ENCODE measurements around the gene HIBCH. TPM values are rescaled to one million over a fixed set of nuclear protein-coding genes. Genes with fewer than 3 reads are reported as not detected.
"Not testable (repeated sequence)": the region's sequence is repeated elsewhere in the genome, so short reads cannot be mapped to it uniquely, and the experiment has no call there.

The HIBCH gene
- total RNA-seq, 2 experiments from 2014 or later, result 33.9 to 37.8 TPM

DNA sequence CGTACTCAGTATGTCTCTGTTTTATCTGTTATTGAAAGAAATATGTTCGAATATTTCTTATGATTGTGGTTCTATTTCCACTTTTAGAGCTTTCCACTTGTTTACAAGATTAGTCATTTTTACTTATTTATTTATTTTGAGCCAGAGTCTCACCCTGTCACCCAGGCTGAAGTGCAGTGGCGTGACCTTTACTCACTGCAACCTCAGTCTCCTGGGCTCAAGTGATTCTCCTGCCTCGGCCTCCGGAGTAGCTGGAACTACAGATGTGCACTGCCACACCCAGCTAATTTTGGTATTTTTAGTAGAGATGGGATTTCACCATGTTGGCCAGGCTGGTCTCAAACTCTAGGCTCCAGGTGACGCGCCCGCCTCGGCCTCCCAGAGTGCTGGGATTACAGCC lies 53.3 kb downstream of the HIBCH start:
- POLR2A ChIA-PET, result no interaction called here
- intact Hi-C loops (cut with micrococcal nuclease), result no loop called here
- CTCF ChIA-PET, result no interaction called here
- Mint-ChIP-seq H3K27ac (no peak overlapping the region), H3K9me3 (no peaks in the 10 kb centered on the region), H3K4me3 (no peak overlapping the region), H3K27me3 (no peaks in the 10 kb centered on the region), H3K36me3 (peaks cover 19% of the 10 kb centered on the region), H3K4me1 (ENCODE audit: low read depth) (no peaks in the 10 kb centered on the region)
- DNase-seq, result no peak

- peaks cover 11% of the 10 kb centered on the region for H3K9me3 Mint-ChIP-seq
- peaks cover 34% of the 10 kb centered on the region for H3K36me3 Mint-ChIP-seq
- H3K4me3 Mint-ChIP-seq, result no peak overlapping the region
- ChIA-PET CTCF (interaction anchor here (1.4 to 1.7 kb wide), 2 partner anchors 15 to 601 kb away, joined by 5 read pairs; partner anchors contain the start of gene ASNSD1), POLR2A (no interaction called here)
- no peaks in the 10 kb centered on the region for H3K27me3 Mint-ChIP-seq
- DNase-seq, result no peak
- H3K27ac Mint-ChIP-seq, result no peak overlapping the region
- no peaks in the 10 kb centered on the region for H3K4me1 Mint-ChIP-seq (ENCODE audit: low read depth)
- intact Hi-C loops (cut with micrococcal nuclease), result no loop called here
Measured at GRCh38 chr2:190261851-190262250, 57.8 kb downstream of the HIBCH start.

DNA sequence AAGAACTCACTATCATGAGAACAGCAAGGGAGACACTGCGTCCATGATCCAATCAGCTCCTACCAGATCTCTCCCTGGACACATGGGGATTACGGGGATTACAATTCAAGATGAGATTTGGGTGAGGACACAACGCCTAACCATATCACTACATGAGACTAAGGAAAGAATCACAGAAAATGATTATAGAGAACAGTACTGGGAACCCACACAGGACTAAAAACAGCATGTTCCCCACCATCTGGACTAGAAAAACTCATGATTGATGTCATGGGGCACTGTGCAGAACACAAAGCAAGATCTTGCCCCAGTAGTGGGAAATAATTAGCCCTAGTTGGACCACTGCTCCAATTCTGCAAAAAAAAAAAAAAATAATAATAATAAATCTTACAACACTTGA lies 63.5 kb downstream of the HIBCH start:
- Mint-ChIP-seq H3K27ac (no peak overlapping the region), H3K27me3 (no peaks in the 10 kb centered on the region), H3K4me1 (ENCODE audit: low read depth) (no peaks in the 10 kb centered on the region), H3K36me3 (peaks cover 44% of the 10 kb centered on the region), H3K4me3 (no peak overlapping the region), H3K9me3 (peaks cover 11% of the 10 kb centered on the region)
- ChIA-PET CTCF (interaction anchor here (1.2 to 1.8 kb wide), 2 partner anchors 21 to 89 kb away, joined by 3 to 4 read pairs; no protein-coding TSS in a partner anchor), POLR2A (interaction anchor here (0.6 to 1.2 kb wide), 3 partner anchors 48 to 466 kb away, joined by 3 to 4 read pairs (median 4); partner anchors contain the start of gene MFSD6)
- DNase-seq, result no peak
- intact Hi-C loops (cut with micrococcal nuclease), result no loop called here

GRCh38 chr2:190255676-190256075 lies 64.0 kb downstream of the HIBCH start:
- Mint-ChIP-seq H3K9me3 (peaks cover 11% of the 10 kb centered on the region), H3K36me3 (peaks cover 46% of the 10 kb centered on the region), H3K4me1 (ENCODE audit: low read depth) (no peaks in the 10 kb centered on the region), H3K4me3 (no peak overlapping the region), H3K27me3 (no peaks in the 10 kb centered on the region), H3K27ac (no peak overlapping the region)
- ChIA-PET POLR2A (interaction anchor here (0.6 to 1.2 kb wide), 3 partner anchors 49 to 467 kb away, joined by 3 to 4 read pairs (median 4); partner anchors contain the start of gene MFSD6), CTCF (interaction anchor here (0.7 to 1.8 kb wide), 3 partner anchors 22 to 582 kb away, joined by 3 to 4 read pairs (median 3); no protein-coding TSS in a partner anchor)
- no peak for DNase-seq
- intact Hi-C loops (cut with micrococcal nuclease), result no loop called here

- peaks cover 11% of the 10 kb centered on the region for H3K9me3 Mint-ChIP-seq
- intact Hi-C loops (cut with micrococcal nuclease), result no loop called here
Measured at GRCh38 chr2:190254063-190254850, 65.4 kb downstream of the HIBCH start.

GRCh38 chr2:190250421-190250820 lies 69.2 kb downstream of the HIBCH start:
- no peaks in the 10 kb centered on the region for H3K27me3 Mint-ChIP-seq
- H3K4me3 Mint-ChIP-seq, result no peak overlapping the region
- no peaks in the 10 kb centered on the region for H3K4me1 Mint-ChIP-seq (ENCODE audit: low read depth)
- peaks cover 38% of the 10 kb centered on the region for H3K36me3 Mint-ChIP-seq
- ChIA-PET CTCF (interaction anchor here (1.3 kb wide), 1 partner anchor 162 kb away, joined by 4 read pairs; no protein-coding TSS in a partner anchor), POLR2A (interaction anchor here (0.6 kb wide), 1 partner anchor 59 kb away, joined by 3 read pairs; no protein-coding TSS in a partner anchor)
- no peak for DNase-seq
- intact Hi-C loops (cut with micrococcal nuclease), result no loop called here
- no peaks in the 10 kb centered on the region for H3K9me3 Mint-ChIP-seq
- no peak overlapping the region for H3K27ac Mint-ChIP-seq

More at GRCh38 chr2:190254063-190254850, 65.4 kb downstream of the HIBCH start:
- Mint-ChIP-seq H3K36me3 (peaks cover 50% of the 10 kb centered on the region), H3K27ac (no peak overlapping the region), H3K4me1 (ENCODE audit: low read depth) (no peaks in the 10 kb centered on the region), H3K27me3 (no peaks in the 10 kb centered on the region), H3K4me3 (no peak overlapping the region)
- CTCF ChIA-PET, result no interaction called here
- DNase-seq, result no peak
- POLR2A ChIA-PET, result no interaction called here

DNA sequence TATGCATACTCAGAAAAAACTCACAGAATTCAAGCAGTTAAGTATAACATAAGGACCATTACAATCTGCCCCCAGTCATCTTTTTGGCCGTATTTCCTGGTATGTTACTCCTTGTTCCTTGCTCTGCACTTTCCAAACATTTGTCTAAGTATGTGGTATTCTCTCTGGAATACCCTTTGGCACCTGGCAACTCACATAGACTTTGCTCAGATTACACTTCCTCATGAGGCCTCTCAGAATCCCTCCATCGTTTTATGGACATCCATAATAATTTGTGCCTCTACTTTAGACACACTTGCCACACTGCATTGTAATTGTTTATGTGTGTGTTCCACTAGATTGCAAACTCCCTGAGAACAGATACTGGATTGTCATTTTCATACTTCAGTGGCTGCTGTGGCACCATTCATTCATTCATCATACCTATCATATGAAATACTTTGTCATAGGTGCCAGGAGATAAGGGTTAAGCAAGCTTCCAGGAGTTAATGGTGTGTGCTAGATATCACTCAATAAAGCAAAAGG lies 84.0 kb downstream of the HIBCH start:
- H3K4me1 Mint-ChIP-seq (ENCODE audit: low read depth), result no peaks in the 10 kb centered on the region
- H3K27me3 Mint-ChIP-seq, result no peaks in the 10 kb centered on the region
- peaks cover 7% of the 10 kb centered on the region for H3K9me3 Mint-ChIP-seq
- CTCF ChIA-PET, result no interaction called here
- H3K36me3 Mint-ChIP-seq, result peaks cover 32% of the 10 kb centered on the region
- POLR2A ChIA-PET, result no interaction called here
- H3K27ac Mint-ChIP-seq, result no peak overlapping the region
- intact Hi-C loops (cut with micrococcal nuclease), result no loop called here
- DNase-seq, result no peak
- no peak overlapping the region for H3K4me3 Mint-ChIP-seq

DNA sequence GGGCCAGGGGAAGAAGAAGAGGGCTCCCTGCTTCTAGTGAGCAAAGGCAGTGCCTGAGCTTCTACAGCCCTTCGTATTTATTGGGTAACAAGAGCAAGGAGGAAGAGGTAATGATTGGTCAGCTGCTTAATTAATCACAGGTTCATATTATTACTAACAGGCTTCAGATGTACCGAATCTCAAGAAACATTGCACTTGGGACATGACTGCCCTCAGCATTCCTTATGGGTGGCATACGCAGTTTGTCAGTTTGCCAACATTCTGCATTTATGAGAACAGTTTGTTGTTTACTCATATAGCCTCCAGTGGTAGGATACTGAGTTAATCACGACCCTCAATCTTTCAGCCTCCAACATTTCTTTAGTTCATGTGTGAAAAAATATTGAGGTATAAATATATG lies 84.5 kb downstream of the HIBCH start:
- H3K4me3 Mint-ChIP-seq, result no peak overlapping the region
- ChIA-PET POLR2A (no interaction called here), CTCF (no interaction called here)
- no peaks in the 10 kb centered on the region for H3K27me3 Mint-ChIP-seq
- DNase-seq, result no peak
- peaks cover 2% of the 10 kb centered on the region for H3K9me3 Mint-ChIP-seq
- no peak overlapping the region for H3K27ac Mint-ChIP-seq
- H3K4me1 Mint-ChIP-seq (ENCODE audit: low read depth), result no peaks in the 10 kb centered on the region
- H3K36me3 Mint-ChIP-seq, result peaks cover 28% of the 10 kb centered on the region
- intact Hi-C loops (cut with micrococcal nuclease), result no loop called here

DNA sequence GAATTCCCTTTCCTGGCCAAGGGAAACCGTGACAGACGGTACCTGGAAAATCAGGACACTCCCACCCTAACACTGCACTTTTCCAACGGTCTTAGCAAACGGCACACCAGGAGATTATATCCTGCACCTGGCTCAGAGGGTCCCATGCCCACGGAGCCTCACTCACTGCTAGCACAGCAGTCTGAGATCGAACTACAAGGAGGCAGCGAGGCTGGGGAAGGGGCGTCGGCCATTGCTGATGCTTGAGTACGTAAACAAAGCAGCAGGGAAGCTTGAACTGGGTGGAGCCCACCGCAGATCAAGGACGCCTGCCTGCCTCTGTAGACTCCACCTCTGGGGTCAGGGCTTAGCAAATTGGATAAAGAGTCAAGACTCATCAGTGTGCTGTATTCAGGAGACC lies 95.6 kb downstream of the HIBCH start:
- H3K4me3 Mint-ChIP-seq; H3K27ac Mint-ChIP-seq; H3K4me1 Mint-ChIP-seq (ENCODE audit: low read depth); POLR2A ChIA-PET; DNase-seq; intact Hi-C loops (cut with micrococcal nuclease); CTCF ChIA-PET; H3K27me3 Mint-ChIP-seq: not testable (repeated sequence)
- Mint-ChIP-seq H3K9me3 (peaks cover 16% of the 10 kb centered on the region), H3K36me3 (peaks cover 68% of the 10 kb centered on the region)

DNA sequence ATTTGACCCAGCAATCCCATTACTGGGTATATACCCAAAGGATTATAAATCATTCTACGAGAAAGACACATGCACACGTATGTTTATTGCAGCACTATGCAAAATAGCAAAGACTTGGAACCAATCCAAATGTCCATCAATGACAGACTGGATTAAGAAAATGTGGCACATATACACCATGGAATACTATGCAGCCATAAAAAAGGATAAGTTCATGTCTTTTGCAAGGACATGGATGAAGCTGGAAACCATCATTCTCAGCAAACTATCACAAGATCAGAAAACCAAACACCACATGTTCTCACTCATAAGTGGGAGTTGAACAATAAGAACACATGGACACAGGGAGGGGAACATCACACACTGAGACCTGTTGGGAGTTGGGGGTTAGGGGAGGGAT lies 96.9 kb downstream of the HIBCH start:
- Mint-ChIP-seq H3K9me3 (peaks cover 12% of the 10 kb centered on the region), H3K36me3 (peaks cover 62% of the 10 kb centered on the region)
- POLR2A ChIA-PET; H3K27me3 Mint-ChIP-seq; H3K4me3 Mint-ChIP-seq; intact Hi-C loops (cut with micrococcal nuclease); CTCF ChIA-PET; H3K27ac Mint-ChIP-seq; H3K4me1 Mint-ChIP-seq (ENCODE audit: low read depth); DNase-seq: not testable (repeated sequence)

DNA sequence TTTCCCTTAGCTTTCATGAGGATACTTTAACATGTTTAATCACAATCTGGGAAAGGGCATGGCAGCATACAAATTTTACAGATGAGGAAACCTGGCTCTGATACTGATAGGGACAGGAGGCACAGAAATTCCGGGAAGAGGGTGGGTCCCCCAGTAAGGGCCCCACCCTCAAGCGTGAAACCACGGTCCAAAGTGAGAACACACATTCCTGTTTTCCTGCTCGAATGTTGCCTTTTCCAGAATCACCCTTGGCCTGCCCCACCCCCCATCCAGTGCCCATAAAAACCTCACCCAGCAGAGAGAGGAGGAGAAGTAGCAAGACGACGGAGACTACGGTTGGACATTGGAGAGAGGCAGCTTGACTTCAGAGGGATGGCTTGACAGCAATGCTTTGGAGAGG lies 98.2 kb downstream of the HIBCH start:
- no peaks in the 10 kb centered on the region for H3K4me1 Mint-ChIP-seq (ENCODE audit: low read depth)
- POLR2A ChIA-PET, result no interaction called here
- CTCF ChIA-PET, result no interaction called here
- H3K4me3 Mint-ChIP-seq, result no peak overlapping the region
- no peak overlapping the region for H3K27ac Mint-ChIP-seq
- H3K9me3 Mint-ChIP-seq, result peaks cover 10% of the 10 kb centered on the region
- intact Hi-C loops (cut with micrococcal nuclease), result no loop called here
- DNase-seq, result no peak
- H3K36me3 Mint-ChIP-seq, result peaks cover 55% of the 10 kb centered on the region
- no peaks in the 10 kb centered on the region for H3K27me3 Mint-ChIP-seq

- Mint-ChIP-seq H3K4me3 (no peak overlapping the region), H3K36me3 (peaks cover 42% of the 10 kb centered on the region), H3K27me3 (no peaks in the 10 kb centered on the region), H3K4me1 (ENCODE audit: low read depth) (no peaks in the 10 kb centered on the region), H3K27ac (no peak overlapping the region), H3K9me3 (peaks cover 6% of the 10 kb centered on the region)
- ChIA-PET CTCF (interaction anchor here (1.2 kb wide), 1 partner anchor 19 kb away, joined by 3 read pairs; no protein-coding TSS in a partner anchor), POLR2A (no interaction called here)
- DNase-seq, result no peak
- intact Hi-C loops (cut with micrococcal nuclease), result no loop called here
Measured at GRCh38 chr2:190219186-190219585, 100.4 kb downstream of the HIBCH start.
